H9 (cell line): ENCODE data around the gene CHIT1. TPM values are rescaled to one million over a fixed set of nuclear protein-coding genes. Genes with fewer than 3 reads are reported as not detected.

Experiments
- DNase-seq: peaks from one replicate; pipeline ENCODE4 v3.0.0-alpha.2; 2017
- H2AFZ ChIP-seq: one replicate; pipeline ENCODE4 v1.6.1; 2013; ENCODE audit warnings: mild to moderate bottlenecking, low read length, control low read depth, moderate library complexity
- H2AK5ac ChIP-seq: 2 replicates; pipeline ENCODE4 v1.6.1; 2013; ENCODE audit warnings: low read length, control low read depth, mixed read lengths; ENCODE audit not compliant: insufficient read length
- H2BK120ac ChIP-seq: one replicate; pipeline ENCODE4 v1.6.1; 2013; ENCODE audit warnings: low read depth, mild to moderate bottlenecking, low read length, control low read depth, inconsistent platforms; ENCODE audit not compliant: poor library complexity, severe bottlenecking
- H2BK12ac ChIP-seq: 2 replicates; pipeline ENCODE4 v1.6.1; 2013; ENCODE audit warnings: low read length, control low read depth, mixed read lengths, low read depth; ENCODE audit not compliant: insufficient read length
- H2BK15ac ChIP-seq: 2 replicates; pipeline ENCODE4 v1.6.1; 2013; ENCODE audit warnings: low read depth, low read length, control low read depth
- H2BK20ac ChIP-seq: one replicate; pipeline ENCODE4 v1.6.1; 2013; ENCODE audit warnings: low read depth, mild to moderate bottlenecking, low read length, control low read depth, inconsistent platforms; ENCODE audit not compliant: poor library complexity, severe bottlenecking
- H2BK5ac ChIP-seq: 2 replicates; pipeline ENCODE4 v1.6.1; 2013; ENCODE audit warnings: low read length, control low read depth, mixed read lengths; ENCODE audit not compliant: insufficient read length
- H3K14ac ChIP-seq: 2 replicates; pipeline ENCODE4 v1.6.1; 2013; ENCODE audit warnings: low read length, control low read depth; ENCODE audit not compliant: insufficient read depth
- H3K18ac ChIP-seq: 2 replicates; pipeline ENCODE4 v1.6.1; 2013; ENCODE audit warnings: low read depth, mild to moderate bottlenecking, mixed read lengths, low read length, control low read depth; ENCODE audit not compliant: insufficient read length
- H3K23ac ChIP-seq: 2 replicates; pipeline ENCODE4 v1.6.1; 2013; ENCODE audit warnings: low read length, control low read depth, mixed read lengths, low read depth; ENCODE audit not compliant: insufficient read length
- H3K23me2 ChIP-seq: 2 replicates; pipeline ENCODE4 v1.6.1; 2013; ENCODE audit warnings: low read depth, mild to moderate bottlenecking, mixed read lengths, low read length, control low read depth; ENCODE audit not compliant: insufficient read length, poor library complexity, severe bottlenecking
- H3K27ac ChIP-seq: 2 replicates; pipeline ENCODE4 v1.5.1; 2013; ENCODE audit warnings: low read length, control low read depth, mixed read lengths, low read depth; ENCODE audit not compliant: insufficient read length
- H3K27me3 ChIP-seq: 2 replicates; pipeline ENCODE4 v1.6.1; 2013; ENCODE audit warnings: low read length, control low read depth, inconsistent platforms; ENCODE audit not compliant: insufficient read depth
- H3K4ac ChIP-seq: 2 replicates; pipeline ENCODE4 v1.6.1; 2013; ENCODE audit warnings: low read depth, mild to moderate bottlenecking, control low read depth, inconsistent platforms, low read length, moderate library complexity
- H3K4me1 ChIP-seq: 2 replicates; pipeline ENCODE4 v1.6.1; 2013; ENCODE audit warnings: low read length, control low read depth, inconsistent platforms; ENCODE audit not compliant: insufficient read depth
- H3K4me2 ChIP-seq: 2 replicates; pipeline ENCODE4 v1.6.1; 2013; ENCODE audit warnings: low read length, control low read depth, mixed read lengths; ENCODE audit not compliant: insufficient read length, insufficient read depth
- H3K56ac ChIP-seq: 2 replicates; pipeline ENCODE4 v1.6.1; 2013; ENCODE audit warnings: low read depth, mild to moderate bottlenecking, mixed read lengths, low read length, control low read depth; ENCODE audit not compliant: insufficient read length
- H3K79me1 ChIP-seq: 2 replicates; pipeline ENCODE4 v1.6.1; 2013; ENCODE audit warnings: low read depth, mild to moderate bottlenecking, moderate library complexity, low read length, control low read depth, inconsistent platforms; ENCODE audit not compliant: insufficient read depth, poor library complexity, severe bottlenecking
- H3K79me2 ChIP-seq: 2 replicates; pipeline ENCODE4 v1.6.1; 2013; ENCODE audit warnings: low read length, control low read depth, inconsistent platforms; ENCODE audit not compliant: insufficient read depth
- H3K9ac ChIP-seq: 2 replicates; pipeline ENCODE4 v1.6.1; 2013; ENCODE audit warnings: low read length, control low read depth, mixed read lengths; ENCODE audit not compliant: insufficient read length; ENCODE audit errors: extremely low read depth
- H3K9me3 ChIP-seq: one replicate; pipeline ENCODE4 v1.6.1; 2013; ENCODE audit warnings: low read depth, low read length, inconsistent platforms; ENCODE audit not compliant: control insufficient read depth
- H3T11ph ChIP-seq: one replicate; pipeline ENCODE4 v1.6.1; 2013; ENCODE audit warnings: mild to moderate bottlenecking, low read length, control low read depth, inconsistent platforms
- H4K20me1 ChIP-seq: one replicate; pipeline ENCODE4 v1.6.1; 2013; ENCODE audit not compliant: control insufficient read depth, insufficient read length, insufficient read depth
- H4K5ac ChIP-seq: 2 replicates; pipeline ENCODE4 v1.6.1; 2013; ENCODE audit warnings: low read depth, mild to moderate bottlenecking, mixed read lengths, low read length, control low read depth; ENCODE audit not compliant: insufficient read length
- H4K8ac ChIP-seq: replicated peaks from 2 replicates; pipeline ENCODE4 v1.6.1; 2013; ENCODE audit warnings: low read length, control low read depth, mixed read lengths, low read depth; ENCODE audit not compliant: insufficient read length
- H4K91ac ChIP-seq: 2 replicates; pipeline ENCODE4 v1.6.1; 2013; ENCODE audit warnings: low read depth, mild to moderate bottlenecking, moderate library complexity, mixed read lengths, low read length, control low read depth; ENCODE audit not compliant: insufficient read length
- H3K27ac Mint-ChIP-seq, 3 experiments: 2 replicates in 2 of 3; 3 replicates in 1 of 3; pipeline ENCODE4 v1.8.0; 2020 to 2021; ENCODE audit warnings: mixed read lengths in 3 of 3, mild to moderate bottlenecking in 1 of 3, moderate library complexity in 1 of 3
- H3K27me3 Mint-ChIP-seq: 2 replicates; pipeline ENCODE4 v1.8.0; 2021; ENCODE audit warnings: low read depth, mild to moderate bottlenecking, moderate library complexity, mixed read lengths
- H3K36me3 Mint-ChIP-seq, 3 experiments: 2 replicates in 2 of 3; 3 replicates in 1 of 3; pipeline ENCODE4 v1.8.0; 2020 to 2021; ENCODE audit warnings: low read depth in 3 of 3, mixed read lengths in 3 of 3; ENCODE audit not compliant: insufficient read depth in 1 of 3
- H3K4me1 Mint-ChIP-seq, 2 experiments: 2 replicates each; pipeline ENCODE4 v1.8.0; 2020; ENCODE audit warnings: mixed read lengths in 2 of 2
- H3K4me3 Mint-ChIP-seq, 2 experiments: 2 replicates in 1 of 2; 3 replicates in 1 of 2; pipeline ENCODE4 v1.8.0; 2020 to 2021; ENCODE audit warnings: mild to moderate bottlenecking in 2 of 2, mixed read lengths in 2 of 2, moderate library complexity in 1 of 2
- H3K9me3 Mint-ChIP-seq, 2 experiments: 2 replicates in 1 of 2; 3 replicates in 1 of 2; pipeline ENCODE4 v1.8.0; 2020; ENCODE audit warnings: mild to moderate bottlenecking in 2 of 2, mixed read lengths in 2 of 2, moderate library complexity in 1 of 2
- CTCF ChIP-seq: fragments of 200-600 bp; sonication (generic); conservative IDR thresholded peaks from 3 replicates; pipeline ENCODE4 v1.8.0; 2021; ENCODE audit warnings: antibody characterized with exemption, mild to moderate bottlenecking
- WGBS: extraction: QIAGEN DNeasy Blood & Tissue Kit; methylation state at CpG from one replicate; pipeline ENCODE4 v1.1.7; 2013; ENCODE audit warnings: missing lambda C conversion rate, low lambda C conversion rate, mixed read lengths; ENCODE audit not compliant: insufficient read length; ENCODE audit errors: extremely low coverage; 5-methylcytosine and 5-hydroxymethylcytosine counted together
- total RNA-seq: library from RNA; stranded (reverse); gene quantifications from 2 replicates; pipeline ENCODE4 v1.2.1, GENCODE V29; 2021

The CHIT1 gene
- total RNA-seq, 1 experiment from 2014 or later = not detected

DNA sequence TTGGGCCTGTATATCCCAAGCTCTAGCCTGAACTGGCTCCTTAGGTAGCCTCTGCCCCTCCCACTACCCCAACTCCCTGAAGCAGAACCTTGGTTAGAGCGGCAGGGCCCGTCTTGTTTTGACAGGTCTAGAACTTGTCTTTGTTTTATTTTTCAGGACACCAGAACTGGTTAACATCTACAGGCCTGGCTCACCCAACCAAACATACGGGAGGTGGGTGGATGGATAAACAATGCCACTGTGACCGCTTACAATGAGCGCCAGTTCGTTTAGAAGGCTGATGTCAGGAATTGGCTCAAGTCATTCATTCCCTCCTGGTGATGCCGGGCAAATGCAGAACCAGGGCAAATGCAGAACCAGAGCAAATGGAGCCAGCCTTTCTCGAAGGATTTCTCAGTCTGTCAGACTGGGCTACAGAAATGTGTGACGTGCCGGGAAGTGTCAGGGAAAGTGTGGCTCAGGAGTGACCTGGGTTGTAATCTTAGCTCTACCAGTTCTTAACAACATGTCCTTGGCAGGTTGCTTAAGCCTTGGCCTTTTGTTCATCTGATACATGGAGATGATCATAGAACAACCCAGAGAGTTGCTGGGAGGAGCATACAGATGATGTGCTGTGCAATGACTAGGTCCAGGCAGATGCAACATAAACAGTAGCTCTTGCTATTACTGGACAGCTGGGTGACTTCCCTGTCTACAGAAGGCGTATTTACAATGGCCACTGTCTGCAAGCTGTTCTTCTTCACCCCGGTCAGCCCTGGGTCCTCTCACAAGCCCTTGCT is 45.3 kb upstream of the CHIT1 start:
- no peaks in the 10 kb centered on the region for H3K79me1 ChIP-seq
- H3K79me2 ChIP-seq = no peaks in the 10 kb centered on the region
- H2AK5ac ChIP-seq = no peak overlapping the region
- no peaks in the 10 kb centered on the region for H4K20me1 ChIP-seq
- TF ChIP-seq CTCF = no peak
- no peaks in the 10 kb centered on the region for H3K9me3 ChIP-seq
- no peak overlapping the region for H3K27ac Mint-ChIP-seq
- H4K8ac ChIP-seq = no peak overlapping the region
- peaks cover 77% of the 10 kb centered on the region for H3K27me3 Mint-ChIP-seq
- no peak overlapping the region for H2BK20ac ChIP-seq
- no peak overlapping the region for H3K4me2 ChIP-seq
- no peak overlapping the region for H3K14ac ChIP-seq
- H4K5ac ChIP-seq = no peak overlapping the region
- peaks cover 15 to 28% of the 10 kb centered on the region in 2 experiments for H3K4me1 Mint-ChIP-seq
- no peak overlapping the region for H3K18ac ChIP-seq
- H2BK120ac ChIP-seq = no peak overlapping the region
- peaks cover 5% of the 10 kb centered on the region; the same call in 1 of the 2 replicates for H3K27me3 ChIP-seq
- H3K23me2 ChIP-seq = peaks cover 3% of the 10 kb centered on the region
- no peak overlapping the region for H2BK12ac ChIP-seq
- H3K9ac ChIP-seq = no peak overlapping the region
- no peak overlapping the region for H3K4me3 Mint-ChIP-seq
- H3K36me3 Mint-ChIP-seq = no peaks in the 10 kb centered on the region
- H3K27ac ChIP-seq = no peak overlapping the region
- H2BK15ac ChIP-seq = no peak overlapping the region
- no peaks in the 10 kb centered on the region for H3K4me1 ChIP-seq
- H3T11ph ChIP-seq = no peak overlapping the region
- DNase-seq = no peak
- H3K56ac ChIP-seq = no peak overlapping the region
- H3K9me3 Mint-ChIP-seq = no peaks in the 10 kb centered on the region; a peak in 1 of 5 replicates
- no peak overlapping the region for H4K91ac ChIP-seq
- H2BK5ac ChIP-seq = no peak overlapping the region
- WGBS = no CpG with 5 or more reads among the region's 12 CpGs
- no peak overlapping the region for H3K4ac ChIP-seq
- no peak overlapping the region for H3K23ac ChIP-seq
- H2AFZ ChIP-seq = no peak overlapping the region
